Right atrium auricular region (tissue), 2 donors: ENCODE results near the gene ZBTB20. TPM values are rescaled to one million over a fixed set of nuclear protein-coding genes. Genes with fewer than 3 reads are reported as not detected.

Experiments used
- DNase-seq: peaks from one replicate; pipeline ENCODE4 v3.0.0-alpha.2; 2019; ENCODE audit warnings: low spot score
- H3K27ac ChIP-seq, 2 donors: fragments of 200-600 bp; sonication (generic); 1 replicate in 1 of 2; 2 replicates in 1 of 2; pipeline ENCODE4 v1.5.1; 2016 to 2019
- H3K27me3 ChIP-seq, 2 donors: fragments of 200-600 bp; sonication (generic); one replicate each; pipeline versions ENCODE4 v1.5.1 to v1.6.0; 2017 to 2019
- H3K36me3 ChIP-seq: fragments of 200-600 bp; sonication (generic); one replicate; pipeline ENCODE4 v1.5.1; 2016
- H3K4me1 ChIP-seq, 2 donors: fragments of 200-600 bp; sonication (generic); one replicate each; pipeline versions ENCODE4 v1.5.1 to v1.6.0; 2017 to 2019
- H3K4me3 ChIP-seq, 2 donors: fragments of 200-600 bp; sonication (generic); 1 replicate in 1 of 2; 2 replicates in 1 of 2; pipeline ENCODE4 v1.5.1; 2017 to 2019; ENCODE audit warnings: mild to moderate bottlenecking in 1 of 2, moderate library complexity in 1 of 2
- H3K9me3 ChIP-seq, 2 donors: fragments of 200-600 bp; sonication (generic); one replicate each; pipeline ENCODE4 v1.5.1; 2019
- total RNA-seq, 2 donors: library from RNA; depleted of rRNA; stranded (reverse); fragments of >200 nt; gene quantifications; one replicate each; pipeline ENCODE4 v1.1.0, GENCODE V29; 2016
- TF ChIP-seq, protein P1 (sequence below), 2 donors: fragments of 200-600 bp; sonication (generic); IDR thresholded peaks; one replicate each; pipeline ENCODE4 v1.5.1; 2019; ENCODE audit warnings: antibody characterized with exemption in 2 of 2

The ZBTB20 gene
- total RNA-seq, 2 donors from 2014 or later = 84.6 to 90.8 TPM

DNA sequence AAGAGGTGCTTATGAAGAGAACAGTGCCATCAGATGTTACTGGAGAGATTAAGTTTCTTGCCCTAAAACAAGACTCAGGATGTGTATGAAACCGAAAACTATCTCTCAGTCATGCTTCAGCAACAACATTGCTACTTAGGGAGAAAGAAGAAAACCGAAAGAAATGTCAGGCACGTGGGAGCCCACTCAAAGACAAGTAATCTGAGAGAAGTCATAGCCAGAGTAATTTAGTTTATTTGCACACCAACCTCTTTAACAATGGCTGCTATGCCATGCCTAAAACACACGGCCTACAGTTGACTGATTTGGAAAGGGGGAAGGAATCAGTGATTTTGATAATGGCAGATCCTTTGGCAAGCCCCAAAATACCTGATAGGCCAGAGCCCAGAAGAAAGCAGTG lies 690.3 kb downstream of the ZBTB20 start:
- TF ChIP-seq, protein P1, sequence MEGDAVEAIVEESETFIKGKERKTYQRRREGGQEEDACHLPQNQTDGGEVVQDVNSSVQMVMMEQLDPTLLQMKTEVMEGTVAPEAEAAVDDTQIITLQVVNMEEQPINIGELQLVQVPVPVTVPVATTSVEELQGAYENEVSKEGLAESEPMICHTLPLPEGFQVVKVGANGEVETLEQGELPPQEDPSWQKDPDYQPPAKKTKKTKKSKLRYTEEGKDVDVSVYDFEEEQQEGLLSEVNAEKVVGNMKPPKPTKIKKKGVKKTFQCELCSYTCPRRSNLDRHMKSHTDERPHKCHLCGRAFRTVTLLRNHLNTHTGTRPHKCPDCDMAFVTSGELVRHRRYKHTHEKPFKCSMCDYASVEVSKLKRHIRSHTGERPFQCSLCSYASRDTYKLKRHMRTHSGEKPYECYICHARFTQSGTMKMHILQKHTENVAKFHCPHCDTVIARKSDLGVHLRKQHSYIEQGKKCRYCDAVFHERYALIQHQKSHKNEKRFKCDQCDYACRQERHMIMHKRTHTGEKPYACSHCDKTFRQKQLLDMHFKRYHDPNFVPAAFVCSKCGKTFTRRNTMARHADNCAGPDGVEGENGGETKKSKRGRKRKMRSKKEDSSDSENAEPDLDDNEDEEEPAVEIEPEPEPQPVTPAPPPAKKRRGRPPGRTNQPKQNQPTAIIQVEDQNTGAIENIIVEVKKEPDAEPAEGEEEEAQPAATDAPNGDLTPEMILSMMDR (IDR thresholded peaks at IDR 0.05) = no peak
- no peaks in the 10 kb centered on the region for H3K27me3 ChIP-seq
- H3K9me3 ChIP-seq = no peaks in the 10 kb centered on the region
- no peak overlapping the region for H3K4me3 ChIP-seq
- peaks cover 0 to 51% of the 10 kb centered on the region in 2 donors for H3K4me1 ChIP-seq
- no peak overlapping the region for H3K27ac ChIP-seq
- no peak for DNase-seq
- H3K36me3 ChIP-seq = no peaks in the 10 kb centered on the region

DNA sequence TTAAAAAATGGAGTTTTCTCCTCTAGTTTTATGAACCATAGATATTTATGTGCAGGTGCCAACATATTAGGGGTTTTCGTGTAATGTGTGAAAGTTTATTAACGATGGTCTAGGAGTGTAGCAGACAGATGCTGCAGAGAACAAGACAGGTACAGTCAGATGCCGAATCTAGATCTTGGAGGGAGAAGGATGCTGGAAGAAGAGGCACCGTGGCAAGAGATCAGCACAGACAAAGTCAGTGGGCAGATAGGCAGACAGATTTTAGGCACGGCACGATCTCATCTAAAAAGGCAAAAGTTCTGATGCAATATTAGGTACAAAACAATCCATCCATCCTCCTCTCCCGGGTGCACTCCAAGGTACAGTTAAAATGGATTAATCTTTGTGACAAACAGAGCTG lies 691.7 kb downstream of the ZBTB20 start:
- peak overlapping the region; percentile 65 to 82 for H3K27ac ChIP-seq
- H3K4me3 ChIP-seq = peak overlapping the region; percentile 45 to 47
- TF ChIP-seq, protein P1 (IDR thresholded peaks at IDR 0.05) = no peak
- DNase-seq = no peak
- H3K9me3 ChIP-seq = no peaks in the 10 kb centered on the region
- peaks cover 0 to 64% of the 10 kb centered on the region in 2 donors for H3K4me1 ChIP-seq
- no peaks in the 10 kb centered on the region for H3K27me3 ChIP-seq
- H3K36me3 ChIP-seq = no peaks in the 10 kb centered on the region

DNA sequence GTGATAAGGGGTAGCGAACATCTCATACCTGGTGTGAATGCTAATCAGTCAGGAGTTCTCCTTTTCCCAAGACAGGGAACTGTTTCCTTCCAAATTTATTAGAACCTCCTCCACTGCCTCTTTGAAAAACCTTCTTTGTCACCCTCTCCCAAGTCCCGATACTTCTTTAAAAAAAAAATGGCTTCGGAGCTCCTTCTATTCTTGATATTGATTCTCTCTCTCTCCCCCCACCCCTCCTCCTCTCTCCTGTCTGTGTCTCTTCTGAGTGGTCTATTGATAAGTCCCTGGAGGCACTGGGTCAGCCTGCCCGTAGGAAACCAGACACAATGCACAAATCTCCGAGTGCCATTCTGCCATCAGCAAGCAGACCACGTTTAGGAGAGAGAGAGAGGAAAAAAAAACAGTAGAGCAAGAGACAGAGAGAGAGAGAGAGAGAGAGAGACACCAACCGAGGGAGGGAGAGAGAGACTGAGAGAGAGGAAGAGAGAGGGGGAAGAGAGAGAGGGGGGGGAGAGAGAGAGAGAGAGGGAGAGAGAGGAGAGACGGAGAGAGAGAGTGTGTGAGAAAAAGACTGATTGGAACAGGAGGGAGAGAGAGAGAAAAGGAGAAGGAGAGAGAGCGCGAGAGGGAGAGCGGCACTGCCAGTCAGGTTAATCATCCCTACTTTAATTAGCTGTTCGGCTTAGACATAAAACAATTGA lies 692.4 kb downstream of the ZBTB20 start:
- peaks cover 0 to 68% of the 10 kb centered on the region in 2 donors for H3K4me1 ChIP-seq
- H3K27ac ChIP-seq = peak overlapping the region; percentile 65 to 82
- peak overlapping the region; percentile 45 to 47 for H3K4me3 ChIP-seq
- no peak for DNase-seq
- TF ChIP-seq, protein P1 (IDR thresholded peaks at IDR 0.05) = peak in 1 of 2 donors; percentile 97
- H3K27me3 ChIP-seq = no peaks in the 10 kb centered on the region
- no peaks in the 10 kb centered on the region for H3K9me3 ChIP-seq
- H3K36me3 ChIP-seq = no peaks in the 10 kb centered on the region

DNA sequence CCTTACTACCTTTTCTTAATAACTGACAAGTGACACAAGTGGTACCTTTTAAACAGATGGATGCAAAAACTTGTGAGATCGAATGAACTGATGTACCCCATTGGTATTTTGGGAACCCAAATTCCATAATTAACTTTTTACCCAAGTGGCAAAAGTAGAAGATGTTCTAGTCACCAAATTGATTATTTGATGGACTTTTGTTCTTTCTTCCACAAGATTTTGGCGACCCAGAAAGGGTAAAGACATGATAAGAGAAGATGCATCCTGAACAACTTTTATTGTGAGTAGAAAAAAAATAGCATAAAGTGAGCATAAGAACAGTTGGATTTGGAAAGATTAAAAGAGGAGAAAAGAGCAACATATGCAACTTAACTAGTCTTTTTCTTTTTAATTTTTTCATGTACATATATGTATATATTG lies 693.7 kb downstream of the ZBTB20 start:
- TF ChIP-seq, protein P1 (IDR thresholded peaks at IDR 0.05) = no peak
- Histone ChIP-seq H3K4me1 (peaks cover 0 to 64% of the 10 kb centered on the region in 2 donors), H3K4me3 (no peak overlapping the region), H3K27ac (peak overlapping the region; percentile 77 to 82), H3K27me3 (no peaks in the 10 kb centered on the region), H3K9me3 (no peaks in the 10 kb centered on the region), H3K36me3 (no peaks in the 10 kb centered on the region)
- no peak for DNase-seq

DNA sequence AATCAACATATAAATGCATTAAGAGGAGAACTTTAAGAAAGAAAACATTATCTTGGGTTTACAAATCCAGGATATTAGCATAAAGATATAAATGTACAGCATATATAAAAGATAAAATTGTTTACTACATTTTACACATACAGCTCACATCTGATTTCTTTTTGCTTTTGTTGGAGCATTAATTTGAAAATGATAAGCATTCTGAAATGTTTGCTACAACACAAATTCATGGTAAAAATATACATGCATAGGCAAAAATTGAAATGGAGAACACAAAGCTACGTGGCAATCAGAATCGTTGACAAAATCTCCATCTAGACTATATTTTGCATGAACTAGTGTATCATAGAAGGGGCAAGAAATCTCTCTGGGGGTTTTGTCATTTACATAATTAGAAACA lies 694.2 kb downstream of the ZBTB20 start:
- H3K4me1 ChIP-seq = peaks cover 0 to 62% of the 10 kb centered on the region in 2 donors
- no peaks in the 10 kb centered on the region for H3K9me3 ChIP-seq
- no peaks in the 10 kb centered on the region for H3K36me3 ChIP-seq
- DNase-seq = no peak
- TF ChIP-seq, protein P1 (IDR thresholded peaks at IDR 0.05) = no peak
- peak overlapping the region; percentile 77 to 82 for H3K27ac ChIP-seq
- no peaks in the 10 kb centered on the region for H3K27me3 ChIP-seq
- no peak overlapping the region for H3K4me3 ChIP-seq
